ENCODE results near the gene TLR4.

Gene TLR4

DNA sequence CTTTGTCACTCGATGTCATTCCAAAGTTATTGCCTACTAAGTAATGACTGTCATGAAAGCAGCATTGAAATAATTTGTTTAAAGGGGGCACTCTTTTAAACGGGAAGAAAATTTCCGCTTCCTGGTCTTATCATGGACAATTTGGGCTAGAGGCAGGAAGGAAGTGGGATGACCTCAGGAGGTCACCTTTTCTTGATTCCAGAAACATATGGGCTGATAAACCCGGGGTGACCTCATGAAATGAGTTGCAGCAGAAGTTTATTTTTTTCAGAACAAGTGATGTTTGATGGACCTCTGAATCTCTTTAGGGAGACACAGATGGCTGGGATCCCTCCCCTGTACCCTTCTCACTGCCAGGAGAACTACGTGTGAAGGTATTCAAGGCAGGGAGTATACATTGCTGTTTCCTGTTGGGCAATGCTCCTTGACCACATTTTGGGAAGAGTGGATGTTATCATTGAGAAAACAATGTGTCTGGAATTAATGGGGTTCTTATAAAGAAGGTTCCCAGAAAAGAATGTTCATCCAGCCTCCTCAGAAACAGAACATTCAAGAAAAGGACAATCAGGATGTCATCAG lies 11.3 kb downstream of the TLR4 start:
- no peak for DNase-seq

- no peak for DNase-seq
Measured at GRCh38 chr9:117718085-117718484, 13.9 kb downstream of the TLR4 start.

DNA sequence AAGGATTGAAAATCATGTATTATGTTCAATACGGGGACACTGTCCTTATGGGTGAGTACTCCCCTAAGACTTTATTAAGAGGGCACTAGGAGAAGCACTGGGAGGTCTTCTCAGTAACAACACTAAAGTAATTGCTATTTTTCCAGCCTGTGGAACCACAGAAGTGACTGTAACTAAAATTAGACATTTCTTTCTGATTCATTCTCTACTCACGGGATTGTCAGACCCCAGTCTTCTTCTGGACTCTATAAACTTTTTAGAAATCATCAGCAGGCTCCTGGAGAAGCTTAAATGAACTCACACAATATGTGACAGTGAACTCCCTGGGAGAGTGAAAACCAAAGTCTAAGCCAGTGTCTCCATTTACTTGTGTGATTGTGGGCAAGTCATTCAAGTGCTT lies 14.5 kb downstream of the TLR4 start:
- no peak for DNase-seq

- no peak for DNase-seq
Measured at GRCh38 chr9:117719161-117719920, 15.1 kb downstream of the TLR4 start.

- no peak for DNase-seq
Measured at GRCh38 chr9:117720066-117720465, 15.9 kb downstream of the TLR4 start.

- no peak for DNase-seq
Measured at GRCh38 chr9:117720555-117720954, 16.4 kb downstream of the TLR4 start.

DNA sequence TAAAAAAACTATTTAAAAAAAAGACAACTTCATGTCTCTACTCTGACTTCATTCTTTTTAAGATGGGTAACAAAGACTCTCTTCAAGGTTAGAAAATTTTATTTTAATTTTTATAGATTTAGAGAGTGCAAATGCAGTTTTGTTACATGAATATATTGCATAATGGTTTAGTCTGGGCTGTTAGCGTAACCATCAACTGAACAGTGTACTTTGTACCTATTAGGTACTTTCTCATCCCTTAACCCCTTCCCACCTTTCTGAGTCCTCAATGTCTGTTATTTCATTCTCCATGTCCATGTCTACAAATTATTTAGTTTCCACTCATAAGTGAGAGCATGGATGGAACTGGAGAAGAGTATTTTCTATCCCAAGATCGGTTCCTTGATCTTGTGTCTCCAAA lies 16.8 kb downstream of the TLR4 start:
- no peak for DNase-seq

DNA sequence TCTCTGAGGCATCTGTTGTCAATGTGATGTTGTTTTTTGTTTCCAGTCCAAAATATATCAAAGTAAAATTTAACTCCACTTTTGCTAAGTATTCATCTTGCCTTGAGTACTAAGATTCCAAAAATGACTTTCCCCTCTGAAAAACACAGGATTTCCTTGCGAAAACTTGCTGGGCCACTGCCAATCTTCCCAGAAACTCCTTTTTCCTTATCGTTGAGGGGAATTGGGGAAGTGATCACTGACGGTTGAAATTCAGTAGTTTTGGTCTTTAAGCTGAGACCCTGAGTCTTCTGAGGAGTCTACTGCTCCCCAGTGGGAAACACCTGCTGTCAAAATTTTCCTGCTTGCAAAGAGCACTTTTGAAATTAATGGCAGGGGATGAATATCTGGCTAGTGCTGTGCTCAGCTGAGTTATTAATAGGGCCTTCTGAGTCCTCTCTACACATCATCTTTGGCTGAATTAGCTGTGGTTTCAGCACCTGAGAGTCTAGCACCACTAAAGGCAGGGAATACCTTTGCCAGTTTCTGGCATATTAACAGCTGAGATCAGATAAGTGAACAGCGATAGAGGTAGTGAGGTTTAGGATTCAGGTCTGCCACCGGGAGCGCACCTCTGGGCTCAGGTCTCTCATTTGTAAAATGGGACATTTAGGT lies 18.0 kb downstream of the TLR4 start:
- no peak for DNase-seq

DNA sequence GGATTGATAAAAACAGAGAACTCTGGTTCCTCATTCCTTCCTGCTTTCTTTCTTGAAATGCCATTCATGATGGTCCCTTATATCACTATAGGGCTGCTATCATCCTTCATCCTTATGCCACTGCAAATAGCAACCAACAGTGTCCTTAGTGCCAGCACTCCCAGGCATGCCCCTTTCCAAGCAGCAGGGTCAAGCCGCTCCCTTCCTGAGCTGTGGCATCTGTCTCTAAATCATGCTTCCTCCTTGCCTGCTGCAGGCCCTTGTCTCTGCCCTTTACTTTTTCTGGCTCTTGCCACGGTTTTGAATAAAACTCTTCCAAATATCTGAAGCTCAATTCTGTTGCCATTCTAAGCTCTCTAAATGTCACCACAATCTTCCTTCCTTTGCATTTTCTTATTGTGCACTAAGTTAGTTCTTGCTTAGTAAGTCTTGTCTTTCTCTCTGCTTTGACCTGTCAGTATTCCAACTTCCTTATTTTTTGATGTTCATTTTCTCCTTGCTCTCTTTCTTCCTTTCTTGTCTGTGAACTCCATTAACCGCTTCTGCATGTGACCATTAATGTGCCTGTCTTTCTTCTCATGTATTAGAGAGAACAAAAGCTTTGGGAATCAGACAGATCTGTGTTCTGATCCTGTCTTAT lies 19.9 kb downstream of the TLR4 start:
- DNase-seq: no peak

GRCh38 chr9:117725426-117725887 lies 21.3 kb downstream of the TLR4 start:
- no peak for DNase-seq

GRCh38 chr9:117729375-117729774 lies 25.2 kb downstream of the TLR4 start:
- DNase-seq: no peak

DNA sequence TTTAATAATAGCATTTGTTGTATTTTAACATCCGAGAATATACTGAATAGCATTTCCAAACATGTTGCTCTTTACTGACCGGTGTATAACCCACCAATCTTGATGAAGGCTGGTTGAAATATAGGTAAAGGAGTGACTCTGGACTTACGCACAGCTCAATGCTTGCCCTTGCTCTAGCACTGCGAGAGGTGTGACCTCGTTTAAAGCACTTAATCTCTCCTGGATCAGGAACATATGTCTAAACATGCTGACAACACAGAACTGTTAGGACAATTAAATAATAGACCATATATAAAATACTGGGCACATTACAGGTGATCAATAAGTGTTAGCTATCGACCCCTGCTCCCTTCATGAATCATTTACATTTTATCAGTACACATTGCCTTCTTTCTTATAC lies 28.3 kb downstream of the TLR4 start:
- no peak for DNase-seq

GRCh38 chr9:117733465-117733864 lies 29.3 kb downstream of the TLR4 start:
- peak in 2 of 3 experiments; percentile 11 to 54 for DNase-seq

- no peak for DNase-seq
Measured at GRCh38 chr9:117734082-117734481, 29.9 kb downstream of the TLR4 start.

DNA sequence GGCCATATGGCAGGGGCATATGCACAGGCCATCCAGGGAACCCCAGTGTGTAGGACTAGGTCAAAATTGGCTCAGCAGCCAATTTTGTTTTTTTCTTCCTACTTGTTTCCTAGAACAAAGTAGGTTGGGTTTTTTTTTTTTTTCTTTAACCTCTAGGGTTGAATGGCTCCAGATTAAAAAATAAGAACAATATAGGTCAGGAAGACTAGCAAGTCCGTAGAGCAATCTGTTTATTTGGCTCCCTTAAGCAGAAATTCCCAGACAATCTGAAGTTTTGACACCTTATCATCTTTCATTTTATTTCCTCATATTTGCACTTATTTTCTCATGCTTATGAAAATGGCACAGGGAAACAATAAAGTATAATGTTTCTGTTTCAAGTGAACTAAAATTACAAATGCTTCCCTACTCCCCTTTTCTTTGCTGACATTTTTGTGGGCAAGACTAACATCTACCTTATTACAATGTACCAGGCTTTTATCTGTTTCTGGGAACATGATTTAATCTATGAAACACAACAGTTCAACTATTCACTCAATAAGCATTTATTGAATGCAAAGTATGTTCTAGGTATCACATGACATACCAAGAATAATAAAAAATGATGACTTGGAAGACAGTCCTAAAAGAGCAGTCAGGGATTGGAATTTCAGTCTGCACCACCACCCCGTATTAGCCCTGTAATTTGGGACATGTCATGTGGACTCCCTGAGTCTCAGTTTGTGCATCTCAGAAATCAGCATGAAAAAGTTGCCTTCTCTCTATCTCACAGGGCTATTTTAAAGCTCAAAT lies 30.5 kb downstream of the TLR4 start:
- no peak for DNase-seq

- DNase-seq: peak in 1 of 3 experiments; percentile 37
Measured at GRCh38 chr9:117737721-117738226, 33.6 kb downstream of the TLR4 start.

- no peak for DNase-seq
Measured at GRCh38 chr9:117739206-117739605, 35.0 kb downstream of the TLR4 start.

GRCh38 chr9:117739624-117740347 lies 35.6 kb downstream of the TLR4 start:
- DNase-seq: peak in 1 of 3 experiments; percentile 45

- no peak for DNase-seq
Measured at GRCh38 chr9:117742131-117742530, 37.9 kb downstream of the TLR4 start.

- no peak for DNase-seq
Measured at GRCh38 chr9:117744369-117744768, 40.2 kb downstream of the TLR4 start.

DNA sequence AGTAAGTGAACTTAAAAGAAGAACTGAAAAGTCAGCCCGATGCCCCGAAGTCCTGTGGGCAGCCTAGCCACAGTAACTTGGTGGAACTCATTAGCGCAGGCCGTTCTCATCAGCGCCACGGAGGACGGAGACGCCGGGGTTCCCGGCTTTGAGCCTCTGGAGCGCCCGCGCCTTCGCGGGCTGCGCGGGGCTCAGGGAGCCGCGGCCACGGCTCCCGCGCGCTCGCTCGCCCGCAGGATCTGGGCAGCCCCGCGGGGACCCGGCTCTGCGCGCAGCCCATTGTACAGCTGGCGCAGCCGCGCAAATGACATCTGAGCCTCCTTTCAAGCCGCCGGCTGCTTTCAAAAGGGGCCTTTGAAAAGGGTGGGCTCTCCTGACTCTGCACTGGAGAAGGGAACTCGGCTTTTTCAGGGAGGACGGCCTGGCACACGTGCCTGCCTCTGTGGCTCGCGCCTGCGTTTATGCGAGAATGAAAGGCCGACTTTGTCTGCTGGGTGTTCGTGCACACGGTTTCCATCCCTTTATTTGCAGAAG lies 40.7 kb downstream of the TLR4 start:
- DNase-seq: peak in 2 of 3 experiments; percentile 31 to 51

DNA sequence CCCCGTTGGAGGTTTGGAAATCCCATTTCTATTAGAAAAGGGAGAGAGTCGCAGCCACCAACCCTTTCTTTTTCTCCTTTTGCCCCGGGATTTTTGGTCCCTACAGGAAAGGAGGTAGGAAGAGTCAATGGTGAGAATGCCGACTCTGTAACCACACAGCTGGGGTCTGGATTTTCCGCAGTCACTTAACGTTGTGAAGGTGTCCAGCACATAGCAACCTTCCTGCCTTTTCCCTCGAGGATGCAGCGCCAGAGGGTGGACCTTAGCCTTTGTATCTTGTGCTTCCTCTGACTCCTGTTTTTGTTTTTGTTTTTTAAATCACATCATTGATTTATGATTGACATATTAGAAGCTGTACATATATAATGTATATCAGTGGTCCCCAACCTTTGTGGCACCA lies 41.4 kb downstream of the TLR4 start:
- no peak for DNase-seq
